Measurements from ENCODE around the gene DLG1. TPM values are rescaled to one million over a fixed set of nuclear protein-coding genes. Genes with fewer than 3 reads are reported as not detected.
A peak's percentile ranks its signal among the peaks of the same experiment; 100 is the strongest.

DLG1 gene
- polyA plus RNA-seq, 1 experiment: 58.9 TPM

- Histone ChIP-seq H3K27me3 (ENCODE audit: control insufficient read depth, insufficient read depth, low read length) (no peaks in the 10 kb centered on the region), H3K27ac (ENCODE audit: low read depth, low read length) (no peak overlapping the region), H3K4me3 (ENCODE audit: low read depth, low read length) (no peak overlapping the region), H3K9me3 (ENCODE audit: control insufficient read depth, insufficient read depth, low read length) (no peaks in the 10 kb centered on the region)
- POLR2A ChIA-PET: no interaction called here
- no peak for DNase-seq (ENCODE audit: low read depth, low spot score)
- CTCF ChIA-PET: interaction anchor here (1.2 kb wide), 1 partner anchor 21 kb away, joined by 4 read pairs; no protein-coding TSS in a partner anchor
- TF ChIP-seq, protein P1, sequence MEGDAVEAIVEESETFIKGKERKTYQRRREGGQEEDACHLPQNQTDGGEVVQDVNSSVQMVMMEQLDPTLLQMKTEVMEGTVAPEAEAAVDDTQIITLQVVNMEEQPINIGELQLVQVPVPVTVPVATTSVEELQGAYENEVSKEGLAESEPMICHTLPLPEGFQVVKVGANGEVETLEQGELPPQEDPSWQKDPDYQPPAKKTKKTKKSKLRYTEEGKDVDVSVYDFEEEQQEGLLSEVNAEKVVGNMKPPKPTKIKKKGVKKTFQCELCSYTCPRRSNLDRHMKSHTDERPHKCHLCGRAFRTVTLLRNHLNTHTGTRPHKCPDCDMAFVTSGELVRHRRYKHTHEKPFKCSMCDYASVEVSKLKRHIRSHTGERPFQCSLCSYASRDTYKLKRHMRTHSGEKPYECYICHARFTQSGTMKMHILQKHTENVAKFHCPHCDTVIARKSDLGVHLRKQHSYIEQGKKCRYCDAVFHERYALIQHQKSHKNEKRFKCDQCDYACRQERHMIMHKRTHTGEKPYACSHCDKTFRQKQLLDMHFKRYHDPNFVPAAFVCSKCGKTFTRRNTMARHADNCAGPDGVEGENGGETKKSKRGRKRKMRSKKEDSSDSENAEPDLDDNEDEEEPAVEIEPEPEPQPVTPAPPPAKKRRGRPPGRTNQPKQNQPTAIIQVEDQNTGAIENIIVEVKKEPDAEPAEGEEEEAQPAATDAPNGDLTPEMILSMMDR (IDR thresholded peaks at IDR 0.05; ENCODE audit: low read depth, low read length): no peak
These were observed 132.5 kb downstream of the DLG1 start for GRCh38 chr3:197165890-197166289.

- no peak overlapping the region for H3K27ac ChIP-seq (ENCODE audit: low read depth, low read length)
- POLR2A ChIA-PET: no interaction called here
- H3K4me3 ChIP-seq (ENCODE audit: low read depth, low read length): no peak overlapping the region
- H3K9me3 ChIP-seq (ENCODE audit: control insufficient read depth, insufficient read depth, low read length): peaks cover 4% of the 10 kb centered on the region
- TF ChIP-seq, protein P1 (IDR thresholded peaks at IDR 0.05; ENCODE audit: low read depth, low read length): no peak
- CTCF ChIA-PET: no interaction called here
- no peaks in the 10 kb centered on the region for H3K27me3 ChIP-seq (ENCODE audit: control insufficient read depth, insufficient read depth, low read length)
- no peak for DNase-seq (ENCODE audit: low read depth, low spot score)
These were observed 143.4 kb downstream of the DLG1 start for GRCh38 chr3:197155046-197155445.

DNA sequence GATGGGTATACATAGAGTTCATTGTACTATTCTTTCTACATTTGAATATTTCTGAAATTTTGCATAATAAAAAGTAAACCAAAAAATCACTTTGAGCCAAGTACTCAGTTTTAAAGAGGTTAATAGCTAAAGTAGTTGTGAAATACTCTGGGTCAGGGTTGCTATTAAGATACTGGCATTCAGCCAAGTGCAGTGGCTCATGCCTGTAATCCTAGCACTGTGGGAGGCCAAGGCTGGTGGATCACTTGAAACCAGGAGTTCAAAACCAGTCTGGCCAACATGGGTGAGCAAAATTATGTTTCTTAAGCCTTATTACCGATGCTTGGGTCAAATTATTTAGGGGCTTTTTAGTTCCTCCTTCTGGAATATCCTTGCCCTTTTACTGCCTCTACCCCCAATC, 146.8 kb downstream of the DLG1 start:
- ChIA-PET CTCF (interaction anchor here (0.8 kb wide), 1 partner anchor 36 kb away, joined by 3 read pairs; no protein-coding TSS in a partner anchor), POLR2A (no interaction called here)
- DNase-seq (ENCODE audit: low read depth, low spot score): peak; percentile 18
- H3K27me3 ChIP-seq (ENCODE audit: control insufficient read depth, insufficient read depth, low read length): no peaks in the 10 kb centered on the region
- peaks cover 4% of the 10 kb centered on the region for H3K9me3 ChIP-seq (ENCODE audit: control insufficient read depth, insufficient read depth, low read length)
- H3K27ac ChIP-seq (ENCODE audit: low read depth, low read length): no peak overlapping the region
- TF ChIP-seq, protein P1 (IDR thresholded peaks at IDR 0.05; ENCODE audit: low read depth, low read length): no peak
- no peak overlapping the region for H3K4me3 ChIP-seq (ENCODE audit: low read depth, low read length)

- TF ChIP-seq, protein P1 (IDR thresholded peaks at IDR 0.05; ENCODE audit: low read depth, low read length): no peak
- POLR2A ChIA-PET: no interaction called here
- CTCF ChIA-PET: no interaction called here
These were observed 148.9 kb downstream of the DLG1 start for GRCh38 chr3:197149528-197149927.

DNA sequence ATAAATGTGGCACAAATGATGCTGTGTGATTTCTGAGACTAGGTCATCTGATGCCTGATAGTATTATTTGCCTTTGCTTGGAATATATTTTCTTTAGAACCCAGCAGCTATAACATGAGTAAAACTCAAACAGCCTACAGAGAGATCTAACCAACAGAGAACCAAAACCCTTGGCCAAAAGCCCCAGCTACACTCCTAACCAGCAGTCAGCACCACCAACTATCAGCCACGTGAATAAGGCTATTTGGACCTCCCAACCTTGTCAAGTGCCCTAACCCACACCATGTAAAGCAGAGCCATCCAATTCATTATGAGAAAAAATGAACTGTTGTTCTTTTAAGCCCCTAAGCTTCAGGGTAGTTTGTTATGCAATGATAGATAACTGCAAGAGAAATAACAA, 154.2 kb downstream of the DLG1 start:
- H3K9me3 ChIP-seq (ENCODE audit: control insufficient read depth, insufficient read depth, low read length): no peaks in the 10 kb centered on the region
- POLR2A ChIA-PET: no interaction called here
- no peak for DNase-seq (ENCODE audit: low read depth, low spot score)
- TF ChIP-seq, protein P1 (IDR thresholded peaks at IDR 0.05; ENCODE audit: low read depth, low read length): no peak
- H3K4me3 ChIP-seq (ENCODE audit: low read depth, low read length): no peak overlapping the region
- CTCF ChIA-PET: no interaction called here
- no peak overlapping the region for H3K27ac ChIP-seq (ENCODE audit: low read depth, low read length)
- H3K27me3 ChIP-seq (ENCODE audit: control insufficient read depth, insufficient read depth, low read length): no peaks in the 10 kb centered on the region

More at GRCh38 chr3:197149528-197149927, 148.9 kb downstream of the DLG1 start:
- Histone ChIP-seq H3K4me3 (ENCODE audit: low read depth, low read length) (no peak overlapping the region), H3K27me3 (ENCODE audit: control insufficient read depth, insufficient read depth, low read length) (no peaks in the 10 kb centered on the region), H3K27ac (ENCODE audit: low read depth, low read length) (no peak overlapping the region), H3K9me3 (ENCODE audit: control insufficient read depth, insufficient read depth, low read length) (no peaks in the 10 kb centered on the region)
- DNase-seq (ENCODE audit: low read depth, low spot score): no peak

Measured in AG04450 (cell line).